Neural cell (in vitro differentiated cells): ENCODE results near the gene IBSP. TPM values are rescaled to one million over a fixed set of nuclear protein-coding genes. Genes with fewer than 3 reads are reported as not detected.

Experiments used
- H2AFZ ChIP-seq: fragments of 200-600, 300-800 bp; sonication (generic), shearing (Covaris generic); 2 replicates; pipeline ENCODE4 v1.6.0; 2014; ENCODE audit warnings: low read depth, mild to moderate bottlenecking, antibody characterized with exemption, low read length, moderate library complexity
- H3F3A ChIP-seq: fragments of 200-600 bp; shearing (Covaris generic); 2 replicates; pipeline ENCODE4 v1.6.1; 2016; ENCODE audit warnings: mild to moderate bottlenecking, moderate library complexity, mixed read lengths, antibody characterized with exemption, low read length; ENCODE audit not compliant: insufficient read depth, poor library complexity, severe bottlenecking
- H3K27ac ChIP-seq: fragments of 200-600, 300-800 bp; sonication (generic), shearing (Covaris generic); 2 replicates; pipeline ENCODE4 v1.5.1; 2014; ENCODE audit warnings: mild to moderate bottlenecking, low read length, moderate library complexity
- H3K27me3 ChIP-seq: fragments of 300-800, 200-600 bp; sonication (generic), shearing (Covaris generic); 2 replicates; pipeline ENCODE4 v1.6.0; 2014; ENCODE audit warnings: mild to moderate bottlenecking, low read depth, low read length, moderate library complexity; ENCODE audit not compliant: insufficient read depth
- H3K36me3 ChIP-seq: fragments of 300-800, 200-600 bp; sonication (generic), shearing (Covaris generic); 2 replicates; pipeline ENCODE4 v1.5.1; 2014; ENCODE audit warnings: mild to moderate bottlenecking, antibody characterized with exemption, low read length, moderate library complexity; ENCODE audit not compliant: insufficient read depth
- H3K4me2 ChIP-seq: fragments of 300-800, 200-600 bp; sonication (generic), shearing (Covaris generic); 2 replicates; pipeline ENCODE4 v1.6.0; 2014; ENCODE audit warnings: mild to moderate bottlenecking, low read length
- H3K4me3 ChIP-seq: fragments of 300-800, 200-600 bp; sonication (generic), shearing (Covaris generic); 2 replicates; pipeline ENCODE4 v1.5.1; 2014; ENCODE audit warnings: mild to moderate bottlenecking, low read length, moderate library complexity
- H3K79me2 ChIP-seq: fragments of 200-600 bp; shearing (Covaris generic); replicated peaks from 2 replicates; pipeline ENCODE4 v1.6.0; 2014; ENCODE audit warnings: mild to moderate bottlenecking, low read length, moderate library complexity; ENCODE audit not compliant: insufficient read depth
- H3K9ac ChIP-seq: fragments of 300-800, 200-600 bp; sonication (generic), shearing (Covaris generic); 2 replicates; pipeline ENCODE4 v1.6.1; 2016; ENCODE audit warnings: mild to moderate bottlenecking, low read length, mixed read lengths
- H3K9me2 ChIP-seq: fragments of 200-600 bp; shearing (Covaris generic); 2 replicates; pipeline ENCODE4 v1.6.1; 2016; ENCODE audit warnings: mild to moderate bottlenecking, low read length, mixed read lengths; ENCODE audit not compliant: insufficient read depth
- H3K9me3 ChIP-seq: fragments of 200-600, 300-800 bp; sonication (generic), shearing (Covaris generic); 2 replicates; pipeline ENCODE4 v1.6.1; 2016; ENCODE audit warnings: mild to moderate bottlenecking, mixed run types, low read length, moderate library complexity, mixed read lengths
- H4K20me1 ChIP-seq: fragments of 200-600 bp; shearing (Covaris generic); 2 replicates; pipeline ENCODE4 v1.6.1; 2016; ENCODE audit warnings: mild to moderate bottlenecking, mixed run types; ENCODE audit not compliant: insufficient read depth
- EP300 ChIP-seq: fragments of 450-650 bp; conservative IDR thresholded peaks from 2 replicates; pipeline ENCODE4 v1.6.1; 2014; ENCODE audit warnings: antibody characterized with exemption, mild to moderate bottlenecking, moderate library complexity; ENCODE audit not compliant: poor library complexity, severe bottlenecking
- EZH2 ChIP-seq: fragments of 200-600, 300-800 bp; shearing (Covaris generic), sonication (generic); IDR thresholded peaks from 2 replicates; pipeline ENCODE4 v1.6.1; 2014; ENCODE audit warnings: antibody characterized with exemption, low read length, borderline replicate concordance, mild to moderate bottlenecking; ENCODE audit not compliant: insufficient read depth, poor library complexity, severe bottlenecking
- MXI1 ChIP-seq: fragments of 450-650 bp; conservative IDR thresholded peaks from 2 replicates; pipeline ENCODE4 v1.6.1; 2014; ENCODE audit warnings: antibody characterized with exemption, mild to moderate bottlenecking; ENCODE audit not compliant: poor library complexity, severe bottlenecking
- POLR2AphosphoS5 ChIP-seq: IDR thresholded peaks from 2 replicates; pipeline ENCODE4 v1.6.1; 2012
- RAD21 ChIP-seq: fragments of 450-650 bp; conservative IDR thresholded peaks from 2 replicates; pipeline ENCODE4 v1.6.1; 2014; ENCODE audit warnings: antibody characterized with exemption, mild to moderate bottlenecking, moderate library complexity
- SMC3 ChIP-seq: fragments of 450-650 bp; conservative IDR thresholded peaks from 2 replicates; pipeline ENCODE4 v1.6.1; 2014; ENCODE audit warnings: antibody characterized with exemption, mild to moderate bottlenecking, moderate library complexity; ENCODE audit not compliant: poor library complexity
- TAF1 ChIP-seq: IDR thresholded peaks from 2 replicates; pipeline ENCODE4 v1.6.1; 2012; ENCODE audit warnings: low read depth
- polyA plus RNA-seq: library from polyadenylated mRNA; depleted of rRNA; stranded (reverse); fragments of >200 nt; gene quantifications from 2 replicates; pipeline ENCODE4 v1.2.3, GENCODE V29; 2014
- TF ChIP-seq, protein P1 (sequence below): fragments of 450-650 bp; IDR thresholded peaks from 2 replicates; pipeline ENCODE4 v1.5.1; 2014; ENCODE audit warnings: antibody characterized with exemption, mild to moderate bottlenecking, moderate library complexity; ENCODE audit not compliant: poor library complexity, severe bottlenecking
- TF ChIP-seq, protein P2 (sequence below): IDR thresholded peaks from 2 replicates; pipeline ENCODE4 v1.6.1; 2012; ENCODE audit warnings: borderline replicate concordance

IBSP gene
- polyA plus RNA-seq, 1 donor from 2014 or later, result not detected

DNA sequence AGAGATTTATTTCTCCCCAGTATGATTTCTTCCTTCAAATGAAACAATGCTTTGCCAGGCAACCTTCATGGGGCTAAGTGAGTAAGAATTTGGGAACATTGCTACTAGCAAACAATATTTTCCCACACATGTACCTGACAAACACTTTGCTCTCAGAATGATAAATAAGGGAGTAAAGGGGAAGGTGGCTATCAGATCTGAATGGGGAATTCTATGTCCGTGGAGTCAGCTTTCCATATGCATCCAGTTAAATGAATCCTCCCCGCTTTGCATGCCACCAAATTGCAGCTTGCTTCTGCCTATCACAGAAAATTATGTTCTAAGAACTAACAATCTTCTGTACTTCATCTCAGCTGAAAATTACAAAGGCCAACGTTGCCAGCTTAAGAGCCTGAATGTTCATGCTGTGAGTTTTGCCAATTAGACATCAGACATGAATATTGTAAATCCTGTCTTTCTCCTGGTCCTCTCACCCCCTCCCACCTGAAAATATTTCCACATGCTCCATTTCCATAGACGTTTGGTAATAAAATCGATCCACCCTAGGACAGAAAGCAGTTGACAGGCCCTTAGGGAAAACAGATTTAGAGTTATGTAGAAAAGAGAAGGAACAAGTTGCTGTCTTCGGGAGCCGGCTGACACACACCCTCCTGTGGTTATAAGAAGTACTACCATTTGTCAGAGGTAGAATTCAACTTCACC lies 39.7 kb downstream of the IBSP start:
- TF ChIP-seq MXI1, result no peak
- no peak for TF ChIP-seq TAF1
- TF ChIP-seq RAD21, result peak; percentile 70
- no peak for TF ChIP-seq EP300
- no peak for TF ChIP-seq POLR2AphosphoS5
- TF ChIP-seq, protein P1, sequence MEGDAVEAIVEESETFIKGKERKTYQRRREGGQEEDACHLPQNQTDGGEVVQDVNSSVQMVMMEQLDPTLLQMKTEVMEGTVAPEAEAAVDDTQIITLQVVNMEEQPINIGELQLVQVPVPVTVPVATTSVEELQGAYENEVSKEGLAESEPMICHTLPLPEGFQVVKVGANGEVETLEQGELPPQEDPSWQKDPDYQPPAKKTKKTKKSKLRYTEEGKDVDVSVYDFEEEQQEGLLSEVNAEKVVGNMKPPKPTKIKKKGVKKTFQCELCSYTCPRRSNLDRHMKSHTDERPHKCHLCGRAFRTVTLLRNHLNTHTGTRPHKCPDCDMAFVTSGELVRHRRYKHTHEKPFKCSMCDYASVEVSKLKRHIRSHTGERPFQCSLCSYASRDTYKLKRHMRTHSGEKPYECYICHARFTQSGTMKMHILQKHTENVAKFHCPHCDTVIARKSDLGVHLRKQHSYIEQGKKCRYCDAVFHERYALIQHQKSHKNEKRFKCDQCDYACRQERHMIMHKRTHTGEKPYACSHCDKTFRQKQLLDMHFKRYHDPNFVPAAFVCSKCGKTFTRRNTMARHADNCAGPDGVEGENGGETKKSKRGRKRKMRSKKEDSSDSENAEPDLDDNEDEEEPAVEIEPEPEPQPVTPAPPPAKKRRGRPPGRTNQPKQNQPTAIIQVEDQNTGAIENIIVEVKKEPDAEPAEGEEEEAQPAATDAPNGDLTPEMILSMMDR, result peak; percentile 74
- TF ChIP-seq, protein P2, sequence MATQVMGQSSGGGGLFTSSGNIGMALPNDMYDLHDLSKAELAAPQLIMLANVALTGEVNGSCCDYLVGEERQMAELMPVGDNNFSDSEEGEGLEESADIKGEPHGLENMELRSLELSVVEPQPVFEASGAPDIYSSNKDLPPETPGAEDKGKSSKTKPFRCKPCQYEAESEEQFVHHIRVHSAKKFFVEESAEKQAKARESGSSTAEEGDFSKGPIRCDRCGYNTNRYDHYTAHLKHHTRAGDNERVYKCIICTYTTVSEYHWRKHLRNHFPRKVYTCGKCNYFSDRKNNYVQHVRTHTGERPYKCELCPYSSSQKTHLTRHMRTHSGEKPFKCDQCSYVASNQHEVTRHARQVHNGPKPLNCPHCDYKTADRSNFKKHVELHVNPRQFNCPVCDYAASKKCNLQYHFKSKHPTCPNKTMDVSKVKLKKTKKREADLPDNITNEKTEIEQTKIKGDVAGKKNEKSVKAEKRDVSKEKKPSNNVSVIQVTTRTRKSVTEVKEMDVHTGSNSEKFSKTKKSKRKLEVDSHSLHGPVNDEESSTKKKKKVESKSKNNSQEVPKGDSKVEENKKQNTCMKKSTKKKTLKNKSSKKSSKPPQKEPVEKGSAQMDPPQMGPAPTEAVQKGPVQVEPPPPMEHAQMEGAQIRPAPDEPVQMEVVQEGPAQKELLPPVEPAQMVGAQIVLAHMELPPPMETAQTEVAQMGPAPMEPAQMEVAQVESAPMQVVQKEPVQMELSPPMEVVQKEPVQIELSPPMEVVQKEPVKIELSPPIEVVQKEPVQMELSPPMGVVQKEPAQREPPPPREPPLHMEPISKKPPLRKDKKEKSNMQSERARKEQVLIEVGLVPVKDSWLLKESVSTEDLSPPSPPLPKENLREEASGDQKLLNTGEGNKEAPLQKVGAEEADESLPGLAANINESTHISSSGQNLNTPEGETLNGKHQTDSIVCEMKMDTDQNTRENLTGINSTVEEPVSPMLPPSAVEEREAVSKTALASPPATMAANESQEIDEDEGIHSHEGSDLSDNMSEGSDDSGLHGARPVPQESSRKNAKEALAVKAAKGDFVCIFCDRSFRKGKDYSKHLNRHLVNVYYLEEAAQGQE, result no peak
- TF ChIP-seq EZH2, result no peak
- peak; percentile 74 for TF ChIP-seq SMC3
- Histone ChIP-seq H3F3A (no peaks in the 10 kb centered on the region), H3K4me2 (no peak overlapping the region), H3K9ac (no peak overlapping the region), H3K36me3 (no peaks in the 10 kb centered on the region), H3K4me3 (no peak overlapping the region), H3K9me3 (no peaks in the 10 kb centered on the region), H3K27ac (no peak overlapping the region), H3K79me2 (no peaks in the 10 kb centered on the region), H2AFZ (no peak overlapping the region), H4K20me1 (no peaks in the 10 kb centered on the region), H3K9me2 (no peaks in the 10 kb centered on the region), H3K27me3 (no peaks in the 10 kb centered on the region)

DNA sequence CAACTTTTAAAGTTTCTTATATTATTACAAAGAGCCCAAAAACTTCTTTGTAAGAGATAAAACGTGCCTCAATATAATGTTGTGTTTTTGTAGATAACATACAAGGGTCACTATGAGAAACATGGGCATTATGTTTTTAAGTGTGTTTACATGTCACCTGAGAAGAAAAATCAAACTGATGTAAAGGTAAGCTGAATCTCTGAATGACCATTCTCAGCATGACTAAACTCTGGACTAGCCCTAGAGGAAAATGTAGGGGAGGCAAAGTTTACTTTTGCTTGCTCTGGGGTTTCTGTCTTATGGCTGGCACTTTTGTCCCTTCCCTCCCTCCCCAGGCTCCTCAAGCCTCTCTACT lies 40.2 kb downstream of the IBSP start:
- H3K27ac ChIP-seq, result no peak overlapping the region
- no peak for TF ChIP-seq RAD21
- no peak for TF ChIP-seq TAF1
- TF ChIP-seq, protein P1, result no peak
- no peak for TF ChIP-seq MXI1
- TF ChIP-seq EP300, result no peak
- TF ChIP-seq, protein P2, result no peak
- no peak for TF ChIP-seq EZH2
- TF ChIP-seq SMC3, result no peak
- no peak for TF ChIP-seq POLR2AphosphoS5
- no peaks in the 10 kb centered on the region for H3K9me3 ChIP-seq
- no peak overlapping the region for H3K4me2 ChIP-seq
- H3K9ac ChIP-seq, result no peak overlapping the region
- H3K4me3 ChIP-seq, result no peak overlapping the region
- H4K20me1 ChIP-seq, result no peaks in the 10 kb centered on the region
- H3F3A ChIP-seq, result no peaks in the 10 kb centered on the region
- H3K79me2 ChIP-seq, result no peaks in the 10 kb centered on the region
- H3K36me3 ChIP-seq, result no peaks in the 10 kb centered on the region
- no peaks in the 10 kb centered on the region for H3K27me3 ChIP-seq
- H2AFZ ChIP-seq, result no peak overlapping the region
- H3K9me2 ChIP-seq, result no peaks in the 10 kb centered on the region
